GM21723 (cell line): ENCODE results near the gene SRD5A1.

Source experiments
- ATAC-seq: cut with Tn5 transposase; IDR thresholded peaks from one replicate; pipeline ENCODE4 v1.9.1; 2021; ENCODE audit warnings: mild to moderate bottlenecking, moderate library complexity; ENCODE audit not compliant: unreplicated experiment

SRD5A1 gene

DNA sequence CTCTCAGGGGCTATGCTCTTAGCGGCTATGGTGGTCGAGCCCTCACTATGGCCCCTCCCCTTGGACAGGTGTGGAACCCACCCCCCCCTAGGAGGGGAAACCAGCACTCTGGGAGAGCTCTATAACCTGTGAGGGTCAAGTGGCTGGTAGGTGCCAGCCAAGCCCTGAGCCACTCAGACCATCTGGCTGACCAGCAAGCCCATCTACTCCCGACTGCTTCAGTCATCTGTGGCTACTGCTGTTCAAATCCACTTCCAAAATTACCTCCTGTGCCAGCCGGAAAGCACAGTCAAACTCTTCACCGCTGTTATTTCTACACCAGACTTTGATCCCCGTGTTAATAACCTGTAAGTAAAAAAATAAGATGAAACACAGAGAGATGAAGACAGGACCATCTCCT is 28.9 kb upstream of the SRD5A1 start:
- no peak for ATAC-seq

- no peak for ATAC-seq
Measured at GRCh38 chr5:6604946-6605345, 28.3 kb upstream of the SRD5A1 start.

DNA sequence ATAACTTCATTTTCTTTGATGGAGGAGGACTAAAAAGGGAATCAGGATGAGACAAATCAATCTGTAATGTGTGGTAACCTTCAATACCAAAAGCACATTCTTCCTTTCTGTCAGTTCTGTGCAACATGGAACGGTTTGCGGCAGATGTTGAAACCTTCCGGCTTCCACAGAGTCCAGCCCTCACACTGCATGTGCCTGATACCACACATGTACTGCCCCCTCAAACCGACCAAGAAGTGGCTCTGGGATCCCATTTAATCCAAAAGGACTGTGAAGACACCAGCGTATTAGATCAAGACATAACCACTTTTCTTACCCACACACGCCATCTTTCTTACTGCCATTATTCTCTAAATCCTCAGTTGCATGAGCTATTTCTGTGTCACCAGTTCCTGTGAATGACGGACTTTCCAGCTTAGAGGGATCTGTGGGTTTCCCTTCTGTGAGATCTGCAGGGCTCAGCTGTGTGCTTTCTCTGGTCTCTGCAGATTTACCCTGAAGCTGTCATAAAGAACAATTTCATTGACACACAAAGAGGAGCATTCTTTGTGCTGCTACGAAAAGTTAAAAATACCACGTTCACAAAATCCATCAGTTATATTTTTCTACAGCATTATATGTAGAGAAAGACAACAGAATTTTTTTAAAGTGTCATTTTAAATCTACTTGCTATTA is 26.2 kb upstream of the SRD5A1 start:
- no peak for ATAC-seq

- ATAC-seq = no peak
Measured at GRCh38 chr5:6607559-6607936, 25.7 kb upstream of the SRD5A1 start.

DNA sequence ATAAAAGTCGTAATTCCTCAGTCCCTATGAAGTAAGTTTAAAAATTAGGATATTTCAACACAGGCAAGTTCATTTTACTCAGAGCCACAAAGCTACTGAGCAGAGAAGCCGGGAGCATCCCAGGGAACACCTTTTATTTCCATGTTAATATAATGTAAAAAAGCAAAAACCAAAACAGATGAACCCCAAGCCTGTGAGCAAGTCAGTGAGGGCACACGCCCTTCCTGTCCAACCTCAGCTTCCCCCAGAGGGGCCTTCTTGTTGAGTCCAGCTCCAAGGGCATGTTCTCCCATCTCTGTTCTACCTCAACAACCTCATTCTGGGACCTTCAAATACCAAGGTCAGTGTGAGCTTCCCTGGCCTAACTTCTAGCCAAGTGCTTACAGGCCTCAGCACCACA is 25.2 kb upstream of the SRD5A1 start:
- ATAC-seq = no peak

- ATAC-seq = no peak
Measured at GRCh38 chr5:6611334-6612256, 21.6 kb upstream of the SRD5A1 start.

DNA sequence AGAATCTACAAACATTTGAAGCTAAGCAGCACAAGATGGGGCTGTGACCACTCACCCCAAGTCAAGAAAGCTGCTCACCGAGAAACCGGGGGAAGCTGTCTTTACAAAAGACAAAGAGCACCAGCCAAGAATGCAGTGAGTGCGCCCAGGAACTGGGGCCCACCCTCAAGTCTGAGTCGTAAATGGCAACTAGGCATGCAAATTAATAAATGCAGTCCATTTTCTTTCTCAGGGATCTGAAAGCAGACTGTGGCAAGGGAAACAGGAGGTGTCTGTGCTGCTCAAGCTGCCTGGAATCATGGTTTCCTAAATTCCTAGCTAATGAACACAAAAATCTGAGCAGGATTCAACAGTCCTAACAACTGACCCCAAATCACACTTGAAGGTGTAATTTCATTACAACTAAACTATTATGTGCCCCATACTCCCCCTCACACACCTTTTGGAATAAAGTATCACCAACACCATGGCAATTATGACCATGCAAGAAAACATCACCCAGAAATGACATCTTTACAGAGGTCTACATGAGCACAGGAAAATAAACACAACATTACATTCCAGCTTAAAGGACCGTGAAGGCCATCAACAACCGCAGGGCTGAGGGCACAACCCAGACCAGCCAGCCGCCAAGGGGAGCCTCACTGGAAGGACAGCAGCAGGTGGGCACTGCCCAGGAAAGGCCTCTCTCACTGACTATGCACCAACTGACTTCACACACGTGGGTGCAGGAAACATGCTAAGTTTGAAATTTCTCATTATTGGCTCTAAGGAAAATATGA is 18.0 kb upstream of the SRD5A1 start:
- ATAC-seq = no peak

DNA sequence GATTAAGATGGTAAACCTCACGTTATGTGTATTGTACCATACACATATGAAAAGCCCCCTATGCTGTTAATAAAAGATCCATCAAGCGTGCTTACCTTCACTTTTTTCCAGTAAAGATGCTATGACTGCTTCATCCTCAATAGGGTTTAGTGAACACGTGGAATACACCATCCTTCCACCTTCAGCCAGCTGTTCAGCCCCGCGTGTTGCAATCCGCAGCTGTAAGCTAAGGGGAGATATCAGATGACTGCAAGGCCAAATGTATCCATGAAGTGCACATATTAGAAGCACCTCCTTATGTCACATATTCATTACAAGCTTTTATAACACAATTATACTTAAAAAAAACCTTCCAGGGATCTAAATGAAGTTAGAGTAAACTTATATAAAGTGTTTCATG is 16.6 kb upstream of the SRD5A1 start:
- no peak for ATAC-seq

- no peak for ATAC-seq
Measured at GRCh38 chr5:6623228-6623627, 10.0 kb upstream of the SRD5A1 start.

DNA sequence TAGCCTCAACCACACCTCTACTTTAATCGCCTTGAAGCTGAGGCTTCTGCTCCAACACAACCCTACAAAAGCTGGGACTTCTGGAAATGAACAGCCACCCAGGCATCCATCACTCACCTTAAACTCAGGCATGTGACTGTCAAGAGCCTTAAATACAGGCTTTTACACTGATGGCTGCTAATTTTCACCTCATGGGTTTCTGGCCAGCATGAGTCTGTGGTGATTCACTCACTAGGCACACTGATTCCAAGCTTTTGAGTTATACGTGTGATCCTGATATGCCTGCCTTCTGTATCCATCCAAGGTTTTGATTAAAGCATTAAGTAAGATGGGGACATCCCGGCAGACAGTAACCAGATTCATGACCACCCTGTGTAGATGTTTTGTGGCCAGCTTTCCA is 9.3 kb upstream of the SRD5A1 start:
- no peak for ATAC-seq

DNA sequence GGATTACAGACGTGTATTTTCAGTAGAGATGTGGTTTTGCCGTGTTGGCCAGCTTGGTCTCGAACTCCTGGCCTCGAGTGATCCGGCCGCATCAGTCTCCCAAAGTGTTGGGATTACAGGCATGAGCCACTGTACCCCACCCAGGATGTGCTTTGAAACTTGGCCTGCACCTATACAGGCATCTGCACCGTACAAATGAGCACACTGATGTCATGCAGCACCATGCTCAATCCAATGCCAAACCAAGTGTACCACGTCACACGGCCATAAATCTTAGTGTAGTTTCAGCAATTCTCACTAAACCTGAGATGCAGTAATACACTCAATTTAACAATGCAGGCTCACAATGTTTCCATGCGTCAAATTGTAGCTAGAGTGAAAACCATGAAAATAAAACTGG is 6.7 kb upstream of the SRD5A1 start:
- ATAC-seq = no peak

GRCh38 chr5:6631441-6631840 is 1.8 kb upstream of the SRD5A1 start:
- ATAC-seq = no peak

GRCh38 chr5:6632324-6632887 is 834 bp upstream of the SRD5A1 start:
- peak; percentile 15 for ATAC-seq

GRCh38 chr5:6633469-6634245 is 417 bp downstream of the SRD5A1 start:
- ATAC-seq = peak; percentile 59

- ATAC-seq = no peak
Measured at GRCh38 chr5:6634306-6634705, 1.1 kb downstream of the SRD5A1 start.

DNA sequence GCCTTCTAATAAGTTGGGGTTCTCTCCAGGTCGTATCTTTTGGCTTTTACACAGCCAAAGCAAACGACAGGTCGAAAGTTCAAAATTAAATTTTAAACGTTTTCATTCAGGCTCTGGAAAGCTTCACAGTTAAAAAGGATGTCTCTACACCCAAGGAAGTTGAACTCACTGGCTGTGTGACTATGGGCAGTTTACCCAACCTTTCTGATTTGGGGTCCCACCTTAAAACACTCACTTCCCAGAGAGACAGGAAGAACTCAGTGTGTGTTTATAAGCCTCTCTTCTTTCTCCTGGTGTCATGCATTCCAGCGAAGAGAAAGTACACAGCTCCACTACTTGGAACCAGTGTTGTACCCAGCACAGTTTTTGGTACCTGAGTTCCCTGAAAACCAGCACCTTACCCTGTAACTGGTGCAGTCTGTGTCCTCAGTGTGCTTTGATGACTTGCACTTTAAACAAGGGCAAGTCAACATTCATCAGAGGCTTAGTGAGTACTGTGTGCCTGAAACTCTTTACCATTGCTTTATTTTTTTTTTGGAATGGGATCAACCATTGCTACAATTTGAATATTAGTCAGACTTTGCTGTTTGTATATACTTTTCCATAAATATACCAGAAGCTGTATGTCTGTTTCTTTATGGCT is 1.7 kb downstream of the SRD5A1 start:
- ATAC-seq = no peak

DNA sequence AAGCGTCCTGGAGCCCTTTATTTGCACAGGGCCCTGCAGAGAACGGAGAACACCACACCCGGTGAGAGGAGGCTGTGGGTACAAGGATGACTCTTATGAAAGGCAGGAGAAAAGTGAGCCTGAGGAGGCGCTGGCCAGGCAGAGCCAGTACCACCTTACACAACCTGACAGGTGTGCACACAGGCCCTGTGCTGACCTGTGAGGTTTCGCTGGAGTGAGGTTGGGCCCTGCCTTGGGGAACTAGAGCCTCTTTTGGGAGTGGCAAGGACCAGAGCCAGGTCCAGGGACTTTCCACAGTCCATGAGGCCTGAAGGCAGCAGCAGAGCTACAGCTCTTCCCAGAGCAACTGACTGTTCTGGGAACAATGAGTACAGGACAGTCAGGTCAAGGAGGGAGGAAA is 3.1 kb downstream of the SRD5A1 start:
- ATAC-seq = no peak

DNA sequence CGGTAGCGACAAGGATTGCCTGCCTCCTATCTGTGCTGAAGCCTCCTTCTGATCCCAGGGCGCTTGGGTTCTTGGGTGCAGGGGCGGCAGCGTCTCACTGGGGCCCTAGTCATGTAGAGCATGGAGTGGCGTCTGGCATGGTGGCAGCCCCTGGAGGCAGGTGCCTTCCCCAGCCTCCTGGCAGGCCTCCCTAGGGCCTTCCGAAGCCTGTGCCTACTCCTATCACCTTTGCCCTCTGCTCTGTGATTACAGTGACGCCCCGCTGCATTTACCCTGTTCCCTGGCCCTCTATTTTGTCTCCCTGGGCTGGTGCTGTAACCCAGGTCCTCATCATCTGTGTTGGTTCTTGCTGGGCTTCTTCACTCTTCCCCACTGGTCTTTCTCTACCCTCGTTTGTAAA is 3.8 kb downstream of the SRD5A1 start:
- no peak for ATAC-seq

- ATAC-seq = no peak
Measured at GRCh38 chr5:6637590-6637989, 4.3 kb downstream of the SRD5A1 start.

GRCh38 chr5:6638236-6638635 is 5.0 kb downstream of the SRD5A1 start:
- ATAC-seq = no peak
